CD14-positive monocyte (primary cell): Measurements from ENCODE around the gene SRA1. TPM values are rescaled to one million over a fixed set of nuclear protein-coding genes. Genes with fewer than 3 reads are reported as not detected.
"Not testable (repeated sequence)": the region's sequence is repeated elsewhere in the genome, so short reads cannot be mapped to it uniquely, and the experiment has no call there.

Experiments used
- DNase-seq, 3 donors: peaks; one replicate each; pipeline ENCODE4 v3.0.0-alpha.2; 2011 to 2022
- H2AFZ ChIP-seq: 2 replicates; pipeline ENCODE4 v1.6.0; 2012; ENCODE audit warnings: mild to moderate bottlenecking, low read depth, low read length, inconsistent platforms; ENCODE audit not compliant: insufficient read depth, poor library complexity, severe bottlenecking
- H3K27ac ChIP-seq, 2 donors: 1 replicate in 1 of 2; 2 replicates in 1 of 2; pipeline ENCODE4 v1.5.1; 2012 to 2013; ENCODE audit warnings: low read length in 2 of 2, control low read depth in 1 of 2, inconsistent platforms in 1 of 2, low read depth in 1 of 2, mild to moderate bottlenecking in 1 of 2
- H3K27me3 ChIP-seq, 2 donors: one replicate each; pipeline versions ENCODE4 v1.6.0 to v1.6.1; 2011 to 2013; ENCODE audit warnings: low read length in 2 of 2; ENCODE audit not compliant: control insufficient read depth in 2 of 2, insufficient read depth in 2 of 2
- H3K36me3 ChIP-seq, 2 donors: replicated peaks in 1 of 2; 1 replicate in 1 of 2; 2 replicates in 1 of 2; pipeline versions ENCODE4 v1.5.1 to v1.6.1; 2012 to 2013; ENCODE audit warnings: low read length in 2 of 2, control low read depth in 1 of 2, inconsistent platforms in 1 of 2, mild to moderate bottlenecking in 1 of 2; ENCODE audit not compliant: insufficient read depth in 2 of 2, control insufficient read depth in 1 of 2
- H3K4me1 ChIP-seq, 2 donors: 1 replicate in 1 of 2; 2 replicates in 1 of 2; pipeline versions ENCODE4 v1.5.1 to v1.6.1; 2012 to 2013; ENCODE audit warnings: low read length in 2 of 2, control low read depth in 1 of 2, inconsistent platforms in 1 of 2, mild to moderate bottlenecking in 1 of 2, moderate library complexity in 1 of 2; ENCODE audit not compliant: insufficient read depth in 2 of 2, control insufficient read depth in 1 of 2
- H3K4me2 ChIP-seq: replicated peaks from 2 replicates; pipeline ENCODE3; 2012; ENCODE audit warnings: low read length, moderate library complexity, mild to moderate bottlenecking; ENCODE audit not compliant: poor library complexity, severe bottlenecking; ENCODE audit errors: extremely low read depth
- H3K4me3 ChIP-seq, 3 experiments: fragments of 200-600 bp in 1 of 3; sonication (generic) in 1 of 3; replicated peaks in 1 of 3; 1 replicate in 2 of 3; 2 replicates in 1 of 3; pipeline ENCODE4 v1.5.1; 2011 to 2013; ENCODE audit warnings: low read length in 3 of 3, mild to moderate bottlenecking in 3 of 3, control low read depth in 2 of 3, low read depth in 2 of 3, inconsistent platforms in 1 of 3, moderate library complexity in 1 of 3
- H3K79me2 ChIP-seq: 2 replicates; pipeline ENCODE4 v1.6.0; 2012; ENCODE audit warnings: mild to moderate bottlenecking, control low read depth, inconsistent platforms, low read length, moderate library complexity; ENCODE audit not compliant: insufficient read depth
- H3K9ac ChIP-seq: 2 replicates; pipeline ENCODE4 v1.6.0; 2017; ENCODE audit warnings: low read length, mild to moderate bottlenecking; ENCODE audit not compliant: insufficient read depth, poor library complexity, severe bottlenecking
- H3K9me3 ChIP-seq, 2 donors: replicated peaks in 1 of 2; 1 replicate in 1 of 2; 2 replicates in 1 of 2; pipeline versions ENCODE4 v1.5.1 to v1.6.1; 2012 to 2013; ENCODE audit warnings: low read length in 2 of 2, control low read depth in 1 of 2; ENCODE audit not compliant: control insufficient read depth in 1 of 2, insufficient read depth in 1 of 2
- H4K20me1 ChIP-seq: 2 replicates; pipeline ENCODE4 v1.6.0; 2012; ENCODE audit warnings: mild to moderate bottlenecking, low read length, control low read depth, moderate library complexity; ENCODE audit not compliant: insufficient read depth
- H3K27ac Mint-ChIP-seq, 7 donors: one replicate each; pipeline ENCODE4 v1.8.0; 2020; ENCODE audit warnings: mild to moderate bottlenecking in 7 of 7, mixed read lengths in 7 of 7, moderate library complexity in 6 of 7, inconsistent platforms in 2 of 7
- H3K27me3 Mint-ChIP-seq, 3 donors: one replicate each; pipeline ENCODE4 v1.8.0; 2021 to 2022; ENCODE audit warnings: low read depth in 3 of 3, mild to moderate bottlenecking in 3 of 3, mixed read lengths in 3 of 3, moderate library complexity in 3 of 3, inconsistent platforms in 1 of 3
- H3K36me3 Mint-ChIP-seq, 2 donors: one replicate each; pipeline ENCODE4 v1.8.0; 2020; ENCODE audit warnings: mixed read lengths in 2 of 2, inconsistent platforms in 1 of 2, mild to moderate bottlenecking in 1 of 2
- H3K4me1 Mint-ChIP-seq: one replicate; pipeline ENCODE4 v1.8.0; 2020; ENCODE audit warnings: mild to moderate bottlenecking, mixed read lengths
- H3K4me3 Mint-ChIP-seq, 2 donors: one replicate each; pipeline ENCODE4 v1.8.0; 2020; ENCODE audit warnings: mild to moderate bottlenecking in 2 of 2, mixed read lengths in 2 of 2, moderate library complexity in 1 of 2
- H3K9me3 Mint-ChIP-seq, 7 donors: one replicate each; pipeline ENCODE4 v1.8.0; 2020 to 2022; ENCODE audit warnings: mixed read lengths in 7 of 7, mild to moderate bottlenecking in 6 of 7, moderate library complexity in 6 of 7, inconsistent platforms in 2 of 7
- CTCF ChIP-seq: fragments of 200-600 bp; IDR thresholded peaks from one replicate; pipeline ENCODE4 v1.8.0; 2022; ENCODE audit warnings: antibody characterized with exemption, mild to moderate bottlenecking
- WGBS: methylation state at CpG from one replicate; pipeline ENCODE4 v1.1.5; 2013; ENCODE audit warnings: missing lambda C conversion rate; ENCODE audit not compliant: insufficient coverage; 5-methylcytosine and 5-hydroxymethylcytosine counted together
- intact Hi-C, 2 donors: fragments of 100-400 bp; cut with micrococcal nuclease; formaldehyde crosslinking; loops; one replicate each; pipeline versions ENCODE4 v1.15.0 to v1.15.1; 2023
- polyA plus RNA-seq, 3 donors: library from polyadenylated mRNA; depleted of rRNA in 1 of 3; unstranded in 2 of 3; stranded (reverse) in 1 of 3; fragments of 300-500 nt in 2 of 3; fragments of >200 nt in 1 of 3; fragmentation: Illumina TruSeq in 2 of 3; gene quantifications; 1 replicate in 2 of 3; 2 replicates in 1 of 3; pipeline ENCODE4 v1.2.3, GENCODE V29; 2012 to 2021

SRA1 gene
- polyA plus RNA-seq, 3 donors = 72.4 to 97.2 (median 80.8) TPM

DNA sequence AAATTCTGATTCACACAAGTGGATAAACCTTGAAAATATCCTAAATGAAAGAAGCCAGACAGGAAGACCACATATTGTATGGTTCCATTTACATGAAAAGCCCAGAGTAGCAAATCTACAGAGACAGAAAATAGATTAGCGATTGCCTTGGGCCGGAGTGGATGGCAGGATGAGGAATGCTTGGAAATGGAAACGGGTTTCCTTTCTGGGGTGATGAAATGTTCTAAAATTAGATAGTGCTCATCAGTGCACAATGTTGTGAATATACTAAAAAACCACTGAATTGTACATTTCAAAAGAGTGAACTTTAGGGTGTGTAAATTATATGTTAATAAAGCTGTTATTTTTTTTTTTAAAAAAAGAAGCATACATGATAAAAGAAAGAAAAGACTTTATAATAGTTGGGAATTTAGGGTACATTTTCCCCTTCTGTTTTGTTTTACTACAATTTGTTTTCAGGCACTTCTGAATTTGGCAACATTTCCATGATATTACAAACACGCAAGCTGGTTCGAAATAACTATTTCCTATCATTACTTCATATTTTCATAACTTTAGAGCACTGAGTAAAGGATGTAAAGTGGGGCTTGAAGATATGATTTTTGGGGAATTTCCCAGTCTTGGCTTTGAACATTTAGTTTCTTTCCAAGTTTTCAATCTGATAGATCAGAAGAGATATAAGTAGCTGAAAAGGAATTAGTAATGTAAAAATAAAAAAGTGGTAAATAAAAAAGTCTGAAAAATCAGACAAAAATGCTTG is 31.2 kb upstream of the SRA1 start:
- H3K4me2 ChIP-seq = peak overlapping the region; percentile 83
- H3K4me1 ChIP-seq = peaks cover 57 to 62% of the 10 kb centered on the region in 2 donors
- H3K4me3 ChIP-seq = peak overlapping the region in 2 of 3 experiments; percentile 4 to 81
- no peaks in the 10 kb centered on the region for H3K9me3 ChIP-seq
- Mint-ChIP-seq H3K4me3 (peak overlapping the region in 1 of 2 donors; percentile 73), H3K9me3 (peaks cover 0 to 8% (median 0%) of the 10 kb centered on the region in 7 donors), H3K4me1 (peaks cover 61% of the 10 kb centered on the region), H3K27me3 (peaks cover 0 to 2% (median under 1%) of the 10 kb centered on the region in 3 donors), H3K36me3 (peaks cover 19 to 47% of the 10 kb centered on the region in 2 donors), H3K27ac (peak overlapping the region; percentile 89 to 96 (median 93))
- H2AFZ ChIP-seq = no peak overlapping the region
- no peaks in the 10 kb centered on the region for H4K20me1 ChIP-seq
- peaks cover 45% of the 10 kb centered on the region for H3K79me2 ChIP-seq
- H3K36me3 ChIP-seq = peaks cover 0 to 15% of the 10 kb centered on the region in 2 donors
- intact Hi-C loops = no loop called here
- no peak overlapping the region for H3K9ac ChIP-seq
- DNase-seq = peak in 2 of 3 donors; percentile 68 to 75
- no peak for TF ChIP-seq CTCF
- no peaks in the 10 kb centered on the region for H3K27me3 ChIP-seq
- WGBS = 20% methylated on average over 1 of the region's 5 CpGs
- H3K27ac ChIP-seq = peak overlapping the region in 1 of 2 donors; percentile 91

GRCh38 chr5:140587495-140587894 is 30.2 kb upstream of the SRA1 start:
- 80% methylated on average over 1 of the region's 1 CpG for WGBS
- intact Hi-C loops = no loop called here

GRCh38 chr5:140579188-140579747 is 22.0 kb upstream of the SRA1 start:
- not testable (repeated sequence) for H3K4me2 ChIP-seq, H3K9ac ChIP-seq, H3K4me3 Mint-ChIP-seq, H4K20me1 ChIP-seq, H3K9me3 Mint-ChIP-seq, DNase-seq, H3K9me3 ChIP-seq, H3K27ac ChIP-seq, H3K27me3 ChIP-seq, H3K27ac Mint-ChIP-seq, H3K27me3 Mint-ChIP-seq, H2AFZ ChIP-seq, H3K4me3 ChIP-seq
- 67% methylated on average over 1 of the region's 6 CpGs for WGBS
- peaks cover 43% of the 10 kb centered on the region for H3K79me2 ChIP-seq
- Mint-ChIP-seq H3K36me3 (peaks cover 59 to 84% of the 10 kb centered on the region in 2 donors), H3K4me1 (peaks cover 52% of the 10 kb centered on the region)
- intact Hi-C loops = loop anchor here in 1 of 2 donors (5.0 kb wide), 1 partner anchor 33 kb away; no protein-coding TSS in a partner anchor
- peaks cover 5 to 49% of the 10 kb centered on the region in 2 donors for H3K36me3 ChIP-seq
- peaks cover 23 to 48% of the 10 kb centered on the region in 2 donors for H3K4me1 ChIP-seq

More at GRCh38 chr5:140587495-140587894, 30.2 kb upstream of the SRA1 start:
- H3K27me3 ChIP-seq = no peaks in the 10 kb centered on the region
- Mint-ChIP-seq H3K4me3 (no peak overlapping the region), H3K27me3 (peaks cover 0 to 6% (median 1%) of the 10 kb centered on the region in 3 donors), H3K27ac (peak overlapping the region in 6 of 7 donors; percentile 35 to 89 (median 66)), H3K9me3 (peaks cover 0 to 8% (median 0%) of the 10 kb centered on the region in 7 donors), H3K4me1 (peaks cover 61% of the 10 kb centered on the region), H3K36me3 (peaks cover 25 to 55% of the 10 kb centered on the region in 2 donors)
- no peaks in the 10 kb centered on the region for H3K9me3 ChIP-seq
- H2AFZ ChIP-seq = no peak overlapping the region
- H3K4me2 ChIP-seq = no peak overlapping the region
- no peak for DNase-seq
- H3K4me3 ChIP-seq = no peak overlapping the region
- H3K36me3 ChIP-seq = peaks cover 0 to 25% of the 10 kb centered on the region in 2 donors
- no peaks in the 10 kb centered on the region for H4K20me1 ChIP-seq
- no peak for TF ChIP-seq CTCF
- no peak overlapping the region for H3K27ac ChIP-seq
- H3K79me2 ChIP-seq = peaks cover 55% of the 10 kb centered on the region
- no peak overlapping the region for H3K9ac ChIP-seq
- H3K4me1 ChIP-seq = peaks cover 51 to 56% of the 10 kb centered on the region in 2 donors
